ENCODE data around the gene MRPL17.

GRCh38 chr11:6664551-6664950, 18.6 kb downstream of the MRPL17 start:
- TF ChIP-seq CTCF (IDR thresholded peaks at IDR 0.05) (no peak), POLR2A (IDR thresholded peaks at IDR 0.05) (no peak)

Data from esophagus squamous epithelium (tissue), 4 donors.